Measurements from ENCODE around the gene WDFY1.

The WDFY1 gene

GRCh38 chr2:223928113-223929006, 16.8 kb downstream of the WDFY1 start:
- no peak overlapping the region for H3K4me3 Mint-ChIP-seq
- H3K27ac Mint-ChIP-seq, result no peak overlapping the region
- H3K9me3 Mint-ChIP-seq, result peaks cover 5% of the 10 kb centered on the region
- H3K36me3 Mint-ChIP-seq (ENCODE audit: low read depth), result peaks cover 2% of the 10 kb centered on the region
- no peak for DNase-seq
- H3K27me3 Mint-ChIP-seq, result no peaks in the 10 kb centered on the region
- ATAC-seq, result no peak
- H3K4me1 Mint-ChIP-seq, result peaks cover 43% of the 10 kb centered on the region

DNA sequence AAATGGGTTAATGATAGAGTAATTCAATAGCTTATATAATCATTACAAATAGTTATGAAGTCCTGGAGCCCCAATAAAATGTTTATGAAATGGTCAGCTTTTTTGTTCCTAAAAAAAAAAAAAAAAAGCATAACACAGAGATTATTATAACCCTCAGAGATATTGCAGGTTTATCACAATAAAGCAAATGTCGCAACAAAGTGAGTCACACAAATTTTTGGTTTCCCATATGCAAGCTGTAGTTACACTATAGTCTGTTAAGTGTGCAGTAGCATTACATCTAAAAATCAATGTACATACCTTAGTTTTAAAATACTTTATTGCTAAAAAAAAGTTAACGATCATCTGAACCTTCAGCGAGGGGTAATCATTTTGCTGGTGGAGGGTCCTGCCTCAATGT, 20.0 kb downstream of the WDFY1 start:
- DNase-seq (no peak), ATAC-seq (no peak)
- H3K27ac Mint-ChIP-seq, result no peak overlapping the region
- H3K27me3 Mint-ChIP-seq, result no peaks in the 10 kb centered on the region
- peaks cover 22% of the 10 kb centered on the region for H3K4me1 Mint-ChIP-seq
- H3K4me3 Mint-ChIP-seq, result no peak overlapping the region
- peaks cover 4% of the 10 kb centered on the region for H3K36me3 Mint-ChIP-seq (ENCODE audit: low read depth)
- peaks cover 5% of the 10 kb centered on the region for H3K9me3 Mint-ChIP-seq

- Mint-ChIP-seq H3K36me3 (ENCODE audit: low read depth) (peaks cover 4% of the 10 kb centered on the region), H3K9me3 (peaks cover 5% of the 10 kb centered on the region), H3K27me3 (no peaks in the 10 kb centered on the region), H3K27ac (no peak overlapping the region), H3K4me3 (no peak overlapping the region), H3K4me1 (peaks cover 11% of the 10 kb centered on the region)
- DNase-seq (no peak), ATAC-seq (no peak)
Observed at GRCh38 chr2:223923976-223924375, 21.2 kb downstream of the WDFY1 start.

- Mint-ChIP-seq H3K4me1 (peaks cover 7% of the 10 kb centered on the region), H3K27ac (no peak overlapping the region), H3K36me3 (ENCODE audit: low read depth) (peaks cover 3% of the 10 kb centered on the region), H3K4me3 (no peak overlapping the region), H3K9me3 (peaks cover 2% of the 10 kb centered on the region), H3K27me3 (no peaks in the 10 kb centered on the region)
- no peak for DNase-seq
- ATAC-seq, result no peak
Observed at GRCh38 chr2:223922308-223922707, 22.8 kb downstream of the WDFY1 start.

GRCh38 chr2:223921204-223921603, 23.9 kb downstream of the WDFY1 start:
- peaks cover 7% of the 10 kb centered on the region for H3K4me1 Mint-ChIP-seq
- peaks cover 9% of the 10 kb centered on the region for H3K36me3 Mint-ChIP-seq (ENCODE audit: low read depth)
- H3K27ac Mint-ChIP-seq, result no peak overlapping the region

DNA sequence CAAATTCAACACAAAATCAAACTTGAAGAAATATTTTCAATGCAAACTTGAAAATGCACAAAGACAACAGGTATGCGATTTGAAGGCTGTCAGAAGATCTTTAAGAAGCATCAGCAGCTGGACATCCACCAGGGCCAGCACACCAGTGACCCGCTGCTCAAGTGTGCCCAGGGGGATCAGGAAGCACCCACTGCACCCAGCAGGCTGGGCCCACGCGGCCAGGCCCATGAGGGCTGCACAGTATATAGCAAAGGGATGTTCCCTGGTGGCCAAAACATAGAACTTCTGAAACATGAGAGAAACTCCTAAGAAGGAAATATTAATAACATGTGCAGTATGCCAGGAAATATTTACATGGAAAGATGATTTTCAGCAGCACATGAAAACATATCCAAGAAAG, 25.0 kb downstream of the WDFY1 start:
- Mint-ChIP-seq H3K9me3 (no peaks in the 10 kb centered on the region), H3K27ac (no peak overlapping the region), H3K27me3 (no peaks in the 10 kb centered on the region), H3K4me3 (no peak overlapping the region), H3K4me1 (peaks cover 8% of the 10 kb centered on the region), H3K36me3 (ENCODE audit: low read depth) (peaks cover 12% of the 10 kb centered on the region)
- DNase-seq (no peak), ATAC-seq (no peak)

More at GRCh38 chr2:223921204-223921603, 23.9 kb downstream of the WDFY1 start:
- Mint-ChIP-seq H3K4me3 (no peak overlapping the region), H3K27me3 (no peaks in the 10 kb centered on the region), H3K9me3 (no peaks in the 10 kb centered on the region)
- no peak for ATAC-seq
- DNase-seq, result no peak

DNA sequence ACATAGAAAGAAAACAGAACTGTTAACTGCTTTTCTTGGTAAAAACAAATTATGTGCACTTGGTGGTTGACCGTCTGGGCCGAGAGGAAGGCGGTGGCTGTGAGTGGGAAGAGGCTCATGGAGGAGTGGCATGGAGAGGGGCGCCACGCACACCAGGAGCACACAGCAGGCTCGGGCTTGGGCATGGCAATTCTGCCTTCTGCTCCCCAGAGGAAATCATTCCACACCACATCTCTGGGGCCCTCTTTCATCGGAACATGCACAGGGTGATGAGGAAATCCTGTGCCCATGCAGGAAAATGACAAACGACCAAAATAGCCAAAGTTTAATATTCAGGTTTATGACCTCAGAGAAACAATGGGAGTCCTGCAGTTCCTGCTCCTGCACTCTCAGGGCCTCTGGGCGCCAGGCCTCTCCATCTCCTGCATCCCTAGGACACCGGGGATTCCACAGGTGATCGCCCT, 26.4 kb downstream of the WDFY1 start:
- Mint-ChIP-seq H3K27ac (no peak overlapping the region), H3K36me3 (ENCODE audit: low read depth) (peaks cover 13% of the 10 kb centered on the region), H3K27me3 (no peaks in the 10 kb centered on the region), H3K4me3 (no peak overlapping the region), H3K4me1 (peaks cover 8% of the 10 kb centered on the region), H3K9me3 (no peaks in the 10 kb centered on the region)
- DNase-seq (no peak), ATAC-seq (no peak)

GRCh38 chr2:223916181-223916920, 28.8 kb downstream of the WDFY1 start:
- no peak for ATAC-seq
- no peak overlapping the region for H3K27ac Mint-ChIP-seq

DNA sequence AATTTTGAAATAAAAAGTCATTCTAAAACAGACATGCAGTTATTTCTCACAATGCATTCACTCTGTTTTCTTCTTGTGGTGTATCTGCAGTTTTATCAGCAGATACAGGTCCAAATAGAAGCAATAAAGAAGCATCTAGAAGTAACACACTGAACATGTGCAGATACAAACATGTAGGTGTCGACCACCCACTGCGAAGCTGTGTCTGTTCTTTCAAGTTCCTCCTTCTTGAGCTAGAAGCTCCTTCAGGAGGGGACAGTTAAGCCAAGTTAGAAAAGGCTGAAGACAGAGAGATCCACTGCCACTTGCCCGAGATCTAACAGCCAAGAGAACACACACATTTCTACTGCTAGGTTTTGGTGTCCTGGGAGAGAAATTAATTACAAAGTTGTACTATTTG, 30.1 kb downstream of the WDFY1 start:
- Mint-ChIP-seq H3K27ac (no peak overlapping the region), H3K27me3 (no peaks in the 10 kb centered on the region), H3K4me3 (no peak overlapping the region), H3K9me3 (no peaks in the 10 kb centered on the region), H3K36me3 (ENCODE audit: low read depth) (peaks cover 14% of the 10 kb centered on the region), H3K4me1 (peaks cover 2% of the 10 kb centered on the region)
- ATAC-seq (no peak), DNase-seq (no peak)

More at GRCh38 chr2:223916181-223916920, 28.8 kb downstream of the WDFY1 start:
- no peak for DNase-seq
- no peaks in the 10 kb centered on the region for H3K27me3 Mint-ChIP-seq
- no peak overlapping the region for H3K4me3 Mint-ChIP-seq
- no peaks in the 10 kb centered on the region for H3K9me3 Mint-ChIP-seq
- H3K4me1 Mint-ChIP-seq, result peaks cover 5% of the 10 kb centered on the region
- H3K36me3 Mint-ChIP-seq (ENCODE audit: low read depth), result peaks cover 13% of the 10 kb centered on the region

- Mint-ChIP-seq H3K27me3 (no peaks in the 10 kb centered on the region), H3K9me3 (no peaks in the 10 kb centered on the region), H3K4me3 (no peak overlapping the region), H3K27ac (no peak overlapping the region), H3K36me3 (ENCODE audit: low read depth) (peaks cover 14% of the 10 kb centered on the region), H3K4me1 (peaks cover 2% of the 10 kb centered on the region)
- DNase-seq, result no peak
- no peak for ATAC-seq
Observed at GRCh38 chr2:223914324-223914723, 30.8 kb downstream of the WDFY1 start.

DNA sequence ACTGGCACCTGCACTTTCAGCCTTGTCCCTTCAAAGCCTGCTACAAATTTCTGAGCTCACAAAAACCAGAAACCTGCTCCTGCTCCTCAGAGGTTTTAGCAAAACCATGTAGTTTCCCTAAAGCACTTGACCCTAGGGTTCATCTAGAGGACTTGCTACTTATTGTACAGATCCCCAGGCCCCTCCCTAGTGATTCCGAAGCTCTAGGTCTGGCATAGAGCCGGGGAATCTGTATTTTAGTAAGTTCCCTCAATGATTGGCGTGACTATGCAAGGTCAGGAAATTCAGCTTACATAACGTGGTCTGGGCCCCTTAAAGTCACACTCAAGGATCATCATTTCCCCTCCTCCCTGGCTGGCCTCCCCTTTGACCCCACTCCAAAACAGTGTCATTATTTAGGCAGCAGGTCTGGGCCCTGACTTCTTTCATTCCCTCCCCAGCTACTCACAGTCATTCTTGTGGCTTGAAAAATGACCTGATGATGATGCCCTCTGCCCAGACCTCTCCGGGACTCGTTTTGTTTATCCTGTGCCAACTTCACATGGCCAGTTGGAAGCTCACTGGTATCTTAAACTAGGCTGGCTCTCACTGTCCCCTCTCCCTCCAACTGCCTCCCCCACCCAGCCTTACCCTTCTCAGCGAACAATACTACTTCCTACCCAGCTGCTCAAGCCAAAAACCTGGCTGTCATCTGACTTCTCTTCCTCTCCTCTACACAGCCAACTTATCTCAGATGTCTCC, 36.0 kb downstream of the WDFY1 start:
- Mint-ChIP-seq H3K27ac (no peak overlapping the region), H3K9me3 (no peaks in the 10 kb centered on the region), H3K4me1 (no peaks in the 10 kb centered on the region), H3K36me3 (ENCODE audit: low read depth) (peaks cover 6% of the 10 kb centered on the region), H3K27me3 (no peaks in the 10 kb centered on the region), H3K4me3 (no peak overlapping the region)
- no peak for DNase-seq
- ATAC-seq, result no peak

- no peak overlapping the region for H3K27ac Mint-ChIP-seq
Observed at GRCh38 chr2:223908304-223908998, 36.7 kb downstream of the WDFY1 start.

GRCh38 chr2:223905996-223906395, 39.1 kb downstream of the WDFY1 start:
- no peak for ATAC-seq
- no peak overlapping the region for H3K27ac Mint-ChIP-seq

More at GRCh38 chr2:223908304-223908998, 36.7 kb downstream of the WDFY1 start:
- no peaks in the 10 kb centered on the region for H3K9me3 Mint-ChIP-seq
- no peaks in the 10 kb centered on the region for H3K27me3 Mint-ChIP-seq
- peaks cover 6% of the 10 kb centered on the region for H3K36me3 Mint-ChIP-seq (ENCODE audit: low read depth)
- ATAC-seq (no peak), DNase-seq (no peak)
- H3K4me3 Mint-ChIP-seq, result no peak overlapping the region
- H3K4me1 Mint-ChIP-seq, result no peaks in the 10 kb centered on the region

GRCh38 chr2:223901854-223902253, 43.3 kb downstream of the WDFY1 start:
- no peaks in the 10 kb centered on the region for H3K27me3 Mint-ChIP-seq
- peaks cover 31% of the 10 kb centered on the region for H3K36me3 Mint-ChIP-seq (ENCODE audit: low read depth)
- H3K4me1 Mint-ChIP-seq, result peaks cover 11% of the 10 kb centered on the region
- no peaks in the 10 kb centered on the region for H3K9me3 Mint-ChIP-seq
- H3K27ac Mint-ChIP-seq, result no peak overlapping the region
- no peak overlapping the region for H3K4me3 Mint-ChIP-seq
- DNase-seq (no peak), ATAC-seq (no peak)

More at GRCh38 chr2:223905996-223906395, 39.1 kb downstream of the WDFY1 start:
- Mint-ChIP-seq H3K4me3 (no peak overlapping the region), H3K36me3 (ENCODE audit: low read depth) (peaks cover 11% of the 10 kb centered on the region), H3K27me3 (no peaks in the 10 kb centered on the region), H3K4me1 (no peaks in the 10 kb centered on the region), H3K9me3 (no peaks in the 10 kb centered on the region)
- DNase-seq, result no peak
